ENCODE data around the gene PECR.

The PECR gene

GRCh38 chr2:216056739-216057138 is 24.9 kb downstream of the PECR start:
- no peak for TF ChIP-seq ZBTB7A (IDR thresholded peaks at IDR 0.05; ENCODE audit: low read depth)
- TF ChIP-seq RAD21 (IDR thresholded peaks at IDR 0.05; ENCODE audit: low read depth): no peak
- TF ChIP-seq EGR1 (IDR thresholded peaks at IDR 0.05): no peak
- TF ChIP-seq EP300 (IDR thresholded peaks at IDR 0.05; ENCODE audit: borderline replicate concordance): no peak
- no peak for TF ChIP-seq FOXM1 (IDR thresholded peaks at IDR 0.05; ENCODE audit: borderline replicate concordance, low read depth)
- no peak for TF ChIP-seq MAX (IDR thresholded peaks at IDR 0.05)
- no peak for TF ChIP-seq CEBPB (IDR thresholded peaks at IDR 0.05)

DNA sequence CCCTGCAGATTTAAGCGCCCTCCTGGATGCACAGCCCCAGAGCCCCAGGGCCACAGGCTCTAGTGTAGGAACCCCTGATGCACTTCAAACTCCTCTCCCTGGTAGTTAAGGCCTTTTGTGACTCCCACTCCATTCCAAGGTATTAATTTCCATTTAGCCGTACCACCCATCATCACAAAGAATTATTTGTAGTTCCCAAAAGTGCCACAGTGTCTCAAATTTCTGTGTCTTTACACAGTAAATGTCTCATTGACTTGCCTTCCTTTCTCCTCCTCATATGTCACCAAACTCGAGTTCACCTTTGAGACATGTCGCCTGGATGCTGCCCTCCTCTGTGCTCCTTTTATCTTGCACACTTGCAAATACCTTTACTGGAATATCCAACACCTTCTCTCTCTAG is 25.9 kb downstream of the PECR start:
- TF ChIP-seq EP300 (IDR thresholded peaks at IDR 0.05; ENCODE audit: borderline replicate concordance): no peak
- no peak for TF ChIP-seq TAF1 (IDR thresholded peaks at IDR 0.05; ENCODE audit: low read depth)
- no peak for TF ChIP-seq RAD21 (IDR thresholded peaks at IDR 0.05; ENCODE audit: low read depth)
- TF ChIP-seq TCF12 (IDR thresholded peaks at IDR 0.05; ENCODE audit: low read depth): no peak
- no peak for TF ChIP-seq REST (IDR thresholded peaks at IDR 0.05; ENCODE audit: low read depth)
- TF ChIP-seq YY1 (IDR thresholded peaks at IDR 0.05; ENCODE audit: low read depth): no peak
- TF ChIP-seq ZBTB7A (IDR thresholded peaks at IDR 0.05; ENCODE audit: low read depth): no peak
- TF ChIP-seq CEBPB (IDR thresholded peaks at IDR 0.05): no peak
- no peak for TF ChIP-seq EGR1 (IDR thresholded peaks at IDR 0.05)
- TF ChIP-seq MAX (IDR thresholded peaks at IDR 0.05): no peak
- no peak for TF ChIP-seq CREB1 (IDR thresholded peaks at IDR 0.05; ENCODE audit: low read depth)
- TF ChIP-seq USF1 (IDR thresholded peaks at IDR 0.05): no peak
- TF ChIP-seq NFIC (IDR thresholded peaks at IDR 0.05): no peak
- TF ChIP-seq TEAD4 (IDR thresholded peaks at IDR 0.05): no peak
- TF ChIP-seq FOXM1 (IDR thresholded peaks at IDR 0.05; ENCODE audit: borderline replicate concordance, low read depth): no peak

DNA sequence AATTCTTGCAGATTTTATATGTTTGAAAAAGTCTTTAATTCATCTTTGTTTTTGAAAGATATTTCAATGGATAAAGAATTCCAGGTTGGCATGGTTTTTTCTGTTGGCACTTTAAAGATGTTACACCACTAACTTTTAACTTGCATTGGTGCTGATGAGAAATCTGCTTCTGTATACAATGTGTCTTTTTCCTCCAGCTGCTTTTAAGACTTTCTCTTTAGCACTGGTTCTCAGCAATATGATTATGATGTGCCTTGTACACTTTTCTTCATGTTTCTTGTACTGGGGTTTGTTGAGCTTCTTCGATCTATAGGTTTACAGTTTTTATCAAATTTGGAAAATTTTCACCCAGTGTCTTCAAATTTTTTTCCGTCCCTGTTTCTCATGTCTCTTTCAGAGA is 29.2 kb downstream of the PECR start:
- TF ChIP-seq RAD21 (IDR thresholded peaks at IDR 0.05; ENCODE audit: low read depth): no peak
- TF ChIP-seq EGR1 (IDR thresholded peaks at IDR 0.05): no peak
- TF ChIP-seq TAF1 (IDR thresholded peaks at IDR 0.05; ENCODE audit: low read depth): no peak
- TF ChIP-seq ZBTB7A (IDR thresholded peaks at IDR 0.05; ENCODE audit: low read depth): no peak

GRCh38 chr2:216051350-216051749 is 30.3 kb downstream of the PECR start:
- TF ChIP-seq EP300 (IDR thresholded peaks at IDR 0.05; ENCODE audit: borderline replicate concordance) (no peak), CEBPB (IDR thresholded peaks at IDR 0.05) (no peak), EGR1 (IDR thresholded peaks at IDR 0.05) (no peak), CREB1 (IDR thresholded peaks at IDR 0.05; ENCODE audit: low read depth) (no peak), RAD21 (IDR thresholded peaks at IDR 0.05; ENCODE audit: low read depth) (no peak)

DNA sequence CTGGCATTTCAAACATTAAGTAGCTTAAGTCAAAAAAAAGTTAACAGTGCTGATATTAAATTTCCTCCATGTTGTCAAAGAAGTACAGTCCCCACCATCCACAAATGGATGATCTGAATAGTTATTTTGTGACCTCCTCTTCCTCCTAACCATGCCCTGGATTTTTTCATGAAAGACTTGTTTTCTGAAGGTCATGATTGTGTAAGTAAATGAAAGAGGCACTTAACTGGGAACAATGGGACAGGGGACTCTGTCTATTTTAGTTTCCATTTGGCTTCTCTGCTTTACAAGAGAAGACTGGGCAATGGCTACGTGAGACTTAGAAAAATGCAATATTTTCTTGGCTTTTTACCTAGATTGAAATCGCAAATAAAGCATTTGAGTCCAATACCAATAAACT is 32.2 kb downstream of the PECR start:
- no peak for TF ChIP-seq RAD21 (IDR thresholded peaks at IDR 0.05; ENCODE audit: low read depth)
- TF ChIP-seq EP300 (IDR thresholded peaks at IDR 0.05; ENCODE audit: borderline replicate concordance): no peak
- no peak for TF ChIP-seq YY1 (IDR thresholded peaks at IDR 0.05; ENCODE audit: low read depth)
- TF ChIP-seq REST (IDR thresholded peaks at IDR 0.05; ENCODE audit: low read depth): no peak
- TF ChIP-seq CEBPB (IDR thresholded peaks at IDR 0.05): no peak
- TF ChIP-seq TAF1 (IDR thresholded peaks at IDR 0.05; ENCODE audit: low read depth): no peak
- no peak for TF ChIP-seq MAX (IDR thresholded peaks at IDR 0.05)
- TF ChIP-seq USF1 (IDR thresholded peaks at IDR 0.05): no peak
- no peak for TF ChIP-seq NFIC (IDR thresholded peaks at IDR 0.05)
- no peak for TF ChIP-seq EGR1 (IDR thresholded peaks at IDR 0.05)
- TF ChIP-seq TEAD4 (IDR thresholded peaks at IDR 0.05): no peak
- no peak for TF ChIP-seq ZBTB7A (IDR thresholded peaks at IDR 0.05; ENCODE audit: low read depth)
- TF ChIP-seq CREB1 (IDR thresholded peaks at IDR 0.05; ENCODE audit: low read depth): no peak

DNA sequence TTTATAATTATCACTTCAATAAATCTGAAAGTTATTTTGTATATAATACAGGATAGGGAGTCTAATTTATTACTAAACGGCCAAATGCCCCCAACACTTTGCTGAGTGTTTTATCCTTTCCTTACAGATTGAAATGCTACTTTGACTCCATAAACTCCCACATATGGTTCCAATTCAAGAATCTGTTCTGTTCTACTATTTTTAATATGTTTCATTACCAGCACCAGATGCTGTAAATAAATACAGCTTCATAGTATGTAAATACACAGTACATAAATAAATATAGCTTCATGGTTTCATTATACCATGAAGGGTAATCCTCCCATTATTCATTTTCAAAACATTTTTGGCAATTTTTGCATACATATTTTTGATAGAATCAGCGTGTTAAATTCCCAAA is 34.2 kb downstream of the PECR start:
- TF ChIP-seq RAD21 (IDR thresholded peaks at IDR 0.05; ENCODE audit: low read depth) (no peak), CEBPB (IDR thresholded peaks at IDR 0.05) (no peak), TEAD4 (IDR thresholded peaks at IDR 0.05) (no peak), EGR1 (IDR thresholded peaks at IDR 0.05) (no peak), NFIC (IDR thresholded peaks at IDR 0.05) (no peak), FOXM1 (IDR thresholded peaks at IDR 0.05; ENCODE audit: borderline replicate concordance, low read depth) (no peak), ZBTB7A (IDR thresholded peaks at IDR 0.05; ENCODE audit: low read depth) (no peak), EP300 (IDR thresholded peaks at IDR 0.05; ENCODE audit: borderline replicate concordance) (no peak), TAF1 (IDR thresholded peaks at IDR 0.05; ENCODE audit: low read depth) (no peak), MAX (IDR thresholded peaks at IDR 0.05) (no peak), YY1 (IDR thresholded peaks at IDR 0.05; ENCODE audit: low read depth) (no peak), USF1 (IDR thresholded peaks at IDR 0.05) (no peak), CREB1 (IDR thresholded peaks at IDR 0.05; ENCODE audit: low read depth) (no peak), REST (IDR thresholded peaks at IDR 0.05; ENCODE audit: low read depth) (no peak), TCF12 (IDR thresholded peaks at IDR 0.05; ENCODE audit: low read depth) (no peak)

All from Ishikawa (cell line).